ENCODE results near the gene CNOT11. TPM values are rescaled to one million over a fixed set of nuclear protein-coding genes. Genes with fewer than 3 reads are reported as not detected.
A peak's percentile ranks its signal among the peaks of the same experiment; 100 is the strongest.

Gene CNOT11
- total and polyA plus RNA-seq, 2 of the 8 experiments (the other 6 are each of a cell fraction or from before 2014, with no cell fraction given), result 41.5 to 54.6 TPM

- H3K23ac ChIP-seq (ENCODE audit: insufficient read length), result no peak overlapping the region
- H3K27me3 ChIP-seq (replicated peaks in 1 of 4; ENCODE audit: control insufficient read depth in 3 of 4, extremely low read depth in 1 of 4, insufficient read depth in 3 of 4, low read length in 3 of 4), result no peaks in the 10 kb centered on the region
- peak overlapping the region; percentile 76 to 94 (median 90) for H3K4me3 ChIP-seq (ENCODE audit: extremely low read depth in 1 of 4, insufficient read depth in 2 of 4, low read depth in 3 of 4, low read length in 4 of 4)
- H3K23me2 ChIP-seq (ENCODE audit: low read depth, low read length), result peaks cover 4% of the 10 kb centered on the region
- CTCF ChIA-PET (ENCODE audit: partially characterized antibody), result interaction anchor here (0.7 to 2.2 kb wide), 10 partner anchors 14 to 316 kb away, joined by 3 to 8 read pairs (median 3); no protein-coding TSS in a partner anchor
- no peak overlapping the region for H4K91ac ChIP-seq (replicated peaks; ENCODE audit: insufficient read length, low read length)
- peaks cover 9 to 32% of the 10 kb centered on the region in 2 experiments for H3K79me2 ChIP-seq (ENCODE audit: control insufficient read depth in 1 of 2, insufficient read depth in 2 of 2, low read length in 2 of 2)
- no peak overlapping the region for H2AFZ ChIP-seq (ENCODE audit: low read length)
- 54% methylated on average over 17 of the region's 17 CpGs; no CpG with 5 or more reads in 1 of the 2 experiments for WGBS, 2 experiments (ENCODE audit: extremely low coverage in 1 of 2, insufficient coverage in 1 of 2, insufficient read length in 1 of 2, insufficient replicate concordance in 2 of 2, low coverage in 1 of 2, low lambda C conversion rate in 2 of 2, missing lambda C conversion rate in 1 of 2)
- no peak overlapping the region for H2BK15ac ChIP-seq (ENCODE audit: low read length)
- FAIRE-seq (no peak), DNase-seq (ENCODE audit: low read depth in 1 of 2, low spot score in 2 of 2) (no peak)
- peaks cover 0 to 18% (median 10%) of the 10 kb centered on the region in 4 experiments; a peak in 4 of 7 replicates for H3K4me1 ChIP-seq (replicated peaks in 1 of 4; ENCODE audit: control insufficient read depth in 3 of 4, insufficient read depth in 4 of 4, low read length in 3 of 4)
- peak overlapping the region; percentile 76 to 98 for H3K4me2 ChIP-seq (ENCODE audit: insufficient read depth in 1 of 2, low read depth in 2 of 2, low read length in 2 of 2)
- H2BK5ac ChIP-seq (ENCODE audit: low read depth, low read length), result no peak overlapping the region
- peak overlapping the region; percentile 20 for H3K56ac ChIP-seq (replicated peaks; ENCODE audit: insufficient read length, low read depth, low read length)
- peak overlapping the region; percentile 74 for H3K14ac ChIP-seq (ENCODE audit: insufficient read length)
- H3K36me3 ChIP-seq (ENCODE audit: control insufficient read depth in 2 of 4, insufficient read depth in 4 of 4, low read length in 3 of 4), result peaks cover 0 to 7% (median 2%) of the 10 kb centered on the region in 4 experiments; a peak in 2 of 8 replicates
- peak overlapping the region; percentile 70; the same call in 1 of the 2 replicates for H3K27ac ChIP-seq (ENCODE audit: low read depth, low read length)
- peaks cover 6 to 7% of the 10 kb centered on the region in 2 experiments for H4K20me1 ChIP-seq (replicated peaks in 1 of 2; ENCODE audit: control insufficient read depth in 1 of 2, insufficient read depth in 2 of 2, low read length in 2 of 2)
- H2BK12ac ChIP-seq (ENCODE audit: low read depth, low read length), result 0 out of 2 replicates have a peak overlapping the region, but pooled peaks have one; percentile 31
- no peak overlapping the region for H4K8ac ChIP-seq (ENCODE audit: extremely low read depth, insufficient read depth, low read length)
- H3K9me3 ChIP-seq (ENCODE audit: insufficient read depth in 2 of 2, low read depth in 1 of 2, low read length in 1 of 2), result no peaks in the 10 kb centered on the region
- H2BK20ac ChIP-seq (ENCODE audit: low read length), result no peak overlapping the region
- peaks cover 6% of the 10 kb centered on the region for H3K79me1 ChIP-seq (ENCODE audit: low read depth, low read length)
- peak overlapping the region in 2 of 4 experiments; percentile 77 to 82; a peak in 4 of 7 replicates for H3K9ac ChIP-seq (replicated peaks in 1 of 4; ENCODE audit: extremely low read depth in 1 of 4, low read depth in 3 of 4, low read length in 3 of 4)
- H4K5ac ChIP-seq (ENCODE audit: insufficient read length, low read depth, low read length), result no peak overlapping the region
- H2AK5ac ChIP-seq (ENCODE audit: low read depth, low read length), result no peak overlapping the region
- no peak overlapping the region for H3K4ac ChIP-seq (replicated peaks; ENCODE audit: insufficient read length, low read depth, low read length)
- H3K18ac ChIP-seq (ENCODE audit: extremely low read depth, low read length), result no peak overlapping the region
- POLR2A ChIA-PET (ENCODE audit: partially characterized antibody), result interaction anchor here (0.9 to 3.7 kb wide), 10 partner anchors 8 to 251 kb away, joined by 3 to 17 read pairs (median 6); partner anchors contain the start of genes RNF149 and RPL31
- no peak overlapping the region for H2BK120ac ChIP-seq (replicated peaks; ENCODE audit: low read depth, low read length)
- TF ChIP-seq RFX5 (IDR thresholded peaks at IDR 0.05; ENCODE audit: borderline replicate concordance, low read depth, low read length) (no peak), CREB1 (IDR thresholded peaks at IDR 0.05) (no peak), CHD2 (IDR thresholded peaks at IDR 0.05; ENCODE audit: low read length) (no peak), E2F6 (IDR thresholded peaks at IDR 0.05) (no peak), JUN (IDR thresholded peaks at IDR 0.05; ENCODE audit: low read depth, low read length) (no peak), ASH2L (IDR thresholded peaks at IDR 0.05; ENCODE audit: low read length) (no peak), TEAD4 (IDR thresholded peaks at IDR 0.05; ENCODE audit: low read depth, low read length) (no peak), CEBPB (IDR thresholded peaks at IDR 0.05; ENCODE audit: low read depth, low read length) (no peak), TCF12 (IDR thresholded peaks at IDR 0.05; ENCODE audit: low read depth, low read length) (no peak), TAF7 (optimal IDR thresholded peaks at IDR 0.05; ENCODE audit: borderline replicate concordance, low read depth, low read length) (no peak), CTBP2 (IDR thresholded peaks at IDR 0.05; ENCODE audit: borderline replicate concordance, insufficient read depth, insufficient read length, low read length) (no peak), BCL11A (IDR thresholded peaks at IDR 0.05; ENCODE audit: low read depth in 2 of 2, low read length in 2 of 2) (no peak)
These were observed 1.2 kb downstream of the CNOT11 start for GRCh38 chr2:101253703-101254450.
